ENCODE measurements around the gene SIPA1. TPM values are rescaled to one million over a fixed set of nuclear protein-coding genes. Genes with fewer than 3 reads are reported as not detected.

SIPA1 gene
- total and polyA plus RNA-seq, 9 of the 15 experiments (the other 6 are each of a cell fraction or from before 2014, with no cell fraction given), result 0.25 to 85.8 (median 16.8) TPM

DNA sequence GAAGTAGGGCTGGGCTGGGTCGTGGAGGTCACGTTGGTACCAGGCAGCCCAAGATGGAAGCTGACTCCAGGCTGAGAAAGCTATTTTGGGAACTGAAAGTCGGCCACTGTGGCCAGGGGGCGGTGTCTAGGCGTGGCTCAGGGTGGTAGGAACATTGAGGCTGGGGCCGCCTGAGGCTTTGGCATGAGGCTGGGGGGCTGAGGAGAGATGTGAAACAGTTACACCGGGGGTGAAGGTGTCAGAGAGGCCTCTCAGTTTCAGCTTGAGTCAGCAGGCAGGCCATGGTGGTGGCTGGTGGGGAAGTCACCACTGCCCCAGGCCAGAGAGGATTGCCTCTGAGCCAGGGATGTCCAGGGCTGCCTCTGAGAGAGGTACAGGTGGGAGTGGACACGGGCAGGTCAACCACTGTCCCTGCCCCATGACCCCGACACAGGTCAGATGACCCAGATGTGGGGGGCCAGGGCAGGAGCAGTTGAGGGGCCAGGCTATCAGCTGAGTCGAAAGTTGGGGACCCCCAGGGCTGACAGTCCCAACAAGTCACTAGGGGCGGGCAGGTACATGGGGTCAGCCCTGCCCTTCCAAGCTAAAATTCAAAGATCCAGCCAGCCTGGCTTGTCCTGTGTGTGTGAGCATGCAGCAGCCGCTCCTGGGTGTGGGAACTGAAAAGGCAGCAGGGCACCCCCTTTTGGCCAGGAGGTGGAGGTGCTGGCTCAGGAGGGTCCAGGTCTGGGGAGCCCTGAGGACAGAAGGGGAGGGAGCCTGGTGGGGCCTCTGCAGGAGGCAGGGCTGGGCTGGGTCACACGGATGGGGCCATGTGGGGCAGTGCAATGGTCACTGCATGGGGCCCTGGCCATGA lies 49.5 kb upstream of the SIPA1 start (continued):
- 0 out of 2 replicates have a peak, but pooled peaks have one; percentile 25 for TF ChIP-seq JUND (IDR thresholded peaks at IDR 0.05; ENCODE audit: borderline replicate concordance, low read depth, low read length)
- TF ChIP-seq JUND (tag; IDR thresholded peaks at IDR 0.05; ENCODE audit: borderline replicate concordance, low read depth, low read length), result no peak
- no peak for TF ChIP-seq PTRF (tag; IDR thresholded peaks at IDR 0.05)
- TF ChIP-seq ARID2 (IDR thresholded peaks at IDR 0.05), result no peak
- TF ChIP-seq, protein P1, sequence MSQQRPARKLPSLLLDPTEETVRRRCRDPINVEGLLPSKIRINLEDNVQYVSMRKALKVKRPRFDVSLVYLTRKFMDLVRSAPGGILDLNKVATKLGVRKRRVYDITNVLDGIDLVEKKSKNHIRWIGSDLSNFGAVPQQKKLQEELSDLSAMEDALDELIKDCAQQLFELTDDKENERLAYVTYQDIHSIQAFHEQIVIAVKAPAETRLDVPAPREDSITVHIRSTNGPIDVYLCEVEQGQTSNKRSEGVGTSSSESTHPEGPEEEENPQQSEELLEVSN (IDR thresholded peaks at IDR 0.05; ENCODE audit: borderline replicate concordance in 1 of 2, extremely low read depth in 1 of 2, insufficient read depth in 1 of 2, insufficient read length in 1 of 2, low read depth in 1 of 2, low read length in 1 of 2, poor library complexity in 1 of 2, severe bottlenecking in 1 of 2), result peak in 1 of 2 experiments; percentile 26
- TF ChIP-seq, protein P2, sequence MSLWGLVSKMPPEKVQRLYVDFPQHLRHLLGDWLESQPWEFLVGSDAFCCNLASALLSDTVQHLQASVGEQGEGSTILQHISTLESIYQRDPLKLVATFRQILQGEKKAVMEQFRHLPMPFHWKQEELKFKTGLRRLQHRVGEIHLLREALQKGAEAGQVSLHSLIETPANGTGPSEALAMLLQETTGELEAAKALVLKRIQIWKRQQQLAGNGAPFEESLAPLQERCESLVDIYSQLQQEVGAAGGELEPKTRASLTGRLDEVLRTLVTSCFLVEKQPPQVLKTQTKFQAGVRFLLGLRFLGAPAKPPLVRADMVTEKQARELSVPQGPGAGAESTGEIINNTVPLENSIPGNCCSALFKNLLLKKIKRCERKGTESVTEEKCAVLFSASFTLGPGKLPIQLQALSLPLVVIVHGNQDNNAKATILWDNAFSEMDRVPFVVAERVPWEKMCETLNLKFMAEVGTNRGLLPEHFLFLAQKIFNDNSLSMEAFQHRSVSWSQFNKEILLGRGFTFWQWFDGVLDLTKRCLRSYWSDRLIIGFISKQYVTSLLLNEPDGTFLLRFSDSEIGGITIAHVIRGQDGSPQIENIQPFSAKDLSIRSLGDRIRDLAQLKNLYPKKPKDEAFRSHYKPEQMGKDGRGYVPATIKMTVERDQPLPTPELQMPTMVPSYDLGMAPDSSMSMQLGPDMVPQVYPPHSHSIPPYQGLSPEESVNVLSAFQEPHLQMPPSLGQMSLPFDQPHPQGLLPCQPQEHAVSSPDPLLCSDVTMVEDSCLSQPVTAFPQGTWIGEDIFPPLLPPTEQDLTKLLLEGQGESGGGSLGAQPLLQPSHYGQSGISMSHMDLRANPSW (CRISPR knock-in tag; IDR thresholded peaks at IDR 0.05), result 0 out of 2 replicates have a peak, but pooled peaks have one; percentile 23
- no peak for TF ChIP-seq KLF6 (CRISPR knock-in tag; IDR thresholded peaks at IDR 0.05; ENCODE audit: borderline replicate concordance)
- TF ChIP-seq ZBTB7A (IDR thresholded peaks at IDR 0.05; ENCODE audit: borderline replicate concordance, control insufficient read depth, low read depth, low read length), result no peak
- TF ChIP-seq BHLHE40 (IDR thresholded peaks at IDR 0.05; ENCODE audit: low read length), result 0 out of 2 replicates have a peak, but pooled peaks have one; percentile 16
- no peak for TF ChIP-seq HMG20B (CRISPR knock-in tag; IDR thresholded peaks at IDR 0.05)
- no peak for TF ChIP-seq CXXC5 (CRISPR knock-in tag; IDR thresholded peaks at IDR 0.05)
- TF ChIP-seq, protein P3, sequence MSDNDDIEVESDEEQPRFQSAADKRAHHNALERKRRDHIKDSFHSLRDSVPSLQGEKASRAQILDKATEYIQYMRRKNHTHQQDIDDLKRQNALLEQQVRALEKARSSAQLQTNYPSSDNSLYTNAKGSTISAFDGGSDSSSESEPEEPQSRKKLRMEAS (CRISPR knock-in tag; IDR thresholded peaks at IDR 0.05), result 0 out of 2 replicates have a peak, but pooled peaks have one; percentile 52
- peak; percentile 12 for TF ChIP-seq NEUROD1 (IDR thresholded peaks at IDR 0.05; ENCODE audit: borderline replicate concordance, low read depth, low read length, partially characterized antibody)
- peak; percentile 5; the same call in 1 of the 2 replicates for TF ChIP-seq ZFX (CRISPR knock-in tag; IDR thresholded peaks at IDR 0.05)
